Measurements from ENCODE around the gene ETFRF1. TPM values are rescaled to one million over a fixed set of nuclear protein-coding genes. Genes with fewer than 3 reads are reported as not detected.

The ETFRF1 gene
- total RNA-seq, 1 donor from 2014 or later, result 9.2 TPM

DNA sequence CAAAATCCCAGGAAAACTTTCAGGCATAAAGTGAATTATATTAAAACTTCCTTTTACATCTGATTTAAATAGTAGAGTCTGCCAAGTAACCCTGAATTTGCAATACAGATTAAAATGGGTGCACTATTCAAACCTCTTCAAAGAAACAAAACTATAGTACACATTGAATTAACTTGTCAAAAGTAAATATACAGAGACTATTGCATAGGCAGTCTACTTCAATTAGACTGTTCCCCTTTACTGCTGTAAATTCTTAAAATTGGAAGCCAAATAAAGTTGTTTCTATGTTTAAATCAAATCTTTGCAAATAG lies 48.6 kb downstream of the ETFRF1 start:
- peaks cover 6% of the 10 kb centered on the region for H3K36me3 Mint-ChIP-seq (ENCODE audit: low read depth, unreplicated experiment)
- no peaks in the 10 kb centered on the region for H3K27me3 ChIP-seq (ENCODE audit: insufficient read depth, low read length)
- H3K27ac ChIP-seq (ENCODE audit: low read depth, low read length), result no peak overlapping the region
- DNase-seq (ENCODE audit: low read depth), result no peak
- peaks cover 80% of the 10 kb centered on the region for H3K79me2 ChIP-seq (ENCODE audit: insufficient read depth, low read length)
- no peaks in the 10 kb centered on the region for H3K9me3 Mint-ChIP-seq (ENCODE audit: unreplicated experiment)
- TF ChIP-seq, protein P1, sequence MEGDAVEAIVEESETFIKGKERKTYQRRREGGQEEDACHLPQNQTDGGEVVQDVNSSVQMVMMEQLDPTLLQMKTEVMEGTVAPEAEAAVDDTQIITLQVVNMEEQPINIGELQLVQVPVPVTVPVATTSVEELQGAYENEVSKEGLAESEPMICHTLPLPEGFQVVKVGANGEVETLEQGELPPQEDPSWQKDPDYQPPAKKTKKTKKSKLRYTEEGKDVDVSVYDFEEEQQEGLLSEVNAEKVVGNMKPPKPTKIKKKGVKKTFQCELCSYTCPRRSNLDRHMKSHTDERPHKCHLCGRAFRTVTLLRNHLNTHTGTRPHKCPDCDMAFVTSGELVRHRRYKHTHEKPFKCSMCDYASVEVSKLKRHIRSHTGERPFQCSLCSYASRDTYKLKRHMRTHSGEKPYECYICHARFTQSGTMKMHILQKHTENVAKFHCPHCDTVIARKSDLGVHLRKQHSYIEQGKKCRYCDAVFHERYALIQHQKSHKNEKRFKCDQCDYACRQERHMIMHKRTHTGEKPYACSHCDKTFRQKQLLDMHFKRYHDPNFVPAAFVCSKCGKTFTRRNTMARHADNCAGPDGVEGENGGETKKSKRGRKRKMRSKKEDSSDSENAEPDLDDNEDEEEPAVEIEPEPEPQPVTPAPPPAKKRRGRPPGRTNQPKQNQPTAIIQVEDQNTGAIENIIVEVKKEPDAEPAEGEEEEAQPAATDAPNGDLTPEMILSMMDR (IDR thresholded peaks at IDR 0.05; ENCODE audit: insufficient read depth, low read depth, low read length), result no peak
- no peak for TF ChIP-seq EZH2 (IDR thresholded peaks at IDR 0.05; ENCODE audit: insufficient read depth, low read length)
- no peak for FAIRE-seq
- H3K9me3 ChIP-seq (ENCODE audit: insufficient read depth, low read depth, low read length), result no peaks in the 10 kb centered on the region
- H3K4me2 ChIP-seq (ENCODE audit: low read length), result no peak overlapping the region
- H3K36me3 ChIP-seq (ENCODE audit: insufficient read depth, low read length), result peaks cover 10% of the 10 kb centered on the region
- no peak overlapping the region for H3K9ac ChIP-seq (ENCODE audit: low read length)
- no peaks in the 10 kb centered on the region for H3K4me1 ChIP-seq (ENCODE audit: insufficient read depth, low read length)
- H3K27me3 Mint-ChIP-seq (ENCODE audit: low read depth, unreplicated experiment), result no peaks in the 10 kb centered on the region
- H3K4me1 Mint-ChIP-seq (ENCODE audit: low read depth, unreplicated experiment), result peaks cover 4% of the 10 kb centered on the region
- peaks cover 35% of the 10 kb centered on the region for H4K20me1 ChIP-seq (ENCODE audit: insufficient read depth, low read length)
- H3K27ac Mint-ChIP-seq (ENCODE audit: unreplicated experiment), result no peak overlapping the region
- H3K4me3 Mint-ChIP-seq (ENCODE audit: unreplicated experiment), result no peak overlapping the region
- no peak overlapping the region for H3K4me3 ChIP-seq (ENCODE audit: insufficient read depth, low read depth, low read length)
- no peak overlapping the region for H2AFZ ChIP-seq (ENCODE audit: low read depth, low read length)

- H3K27me3 Mint-ChIP-seq (ENCODE audit: low read depth, unreplicated experiment), result no peaks in the 10 kb centered on the region
- FAIRE-seq (no peak), DNase-seq (ENCODE audit: low read depth) (no peak)
- H4K20me1 ChIP-seq (ENCODE audit: insufficient read depth, low read length), result peaks cover 45% of the 10 kb centered on the region
- peaks cover 80% of the 10 kb centered on the region for H3K79me2 ChIP-seq (ENCODE audit: insufficient read depth, low read length)
- no peaks in the 10 kb centered on the region for H3K27me3 ChIP-seq (ENCODE audit: insufficient read depth, low read length)
- H3K9ac ChIP-seq (ENCODE audit: low read length), result no peak overlapping the region
- H3K4me3 ChIP-seq (ENCODE audit: insufficient read depth, low read depth, low read length), result no peak overlapping the region
- no peak for TF ChIP-seq EZH2 (IDR thresholded peaks at IDR 0.05; ENCODE audit: insufficient read depth, low read length)
- TF ChIP-seq, protein P1 (IDR thresholded peaks at IDR 0.05; ENCODE audit: insufficient read depth, low read depth, low read length), result no peak
- H3K36me3 ChIP-seq (ENCODE audit: insufficient read depth, low read length), result peaks cover 10% of the 10 kb centered on the region
- no peak overlapping the region for H3K4me3 Mint-ChIP-seq (ENCODE audit: unreplicated experiment)
- H3K27ac Mint-ChIP-seq (ENCODE audit: unreplicated experiment), result no peak overlapping the region
- peaks cover 7% of the 10 kb centered on the region for H3K4me1 ChIP-seq (ENCODE audit: insufficient read depth, low read length)
- peaks cover 8% of the 10 kb centered on the region for H3K4me1 Mint-ChIP-seq (ENCODE audit: low read depth, unreplicated experiment)
- H3K4me2 ChIP-seq (ENCODE audit: low read length), result no peak overlapping the region
- no peak overlapping the region for H2AFZ ChIP-seq (ENCODE audit: low read depth, low read length)
- H3K27ac ChIP-seq (ENCODE audit: low read depth, low read length), result no peak overlapping the region
- H3K36me3 Mint-ChIP-seq (ENCODE audit: low read depth, unreplicated experiment), result peaks cover 6% of the 10 kb centered on the region
- H3K9me3 ChIP-seq (ENCODE audit: insufficient read depth, low read depth, low read length), result no peaks in the 10 kb centered on the region
- no peaks in the 10 kb centered on the region for H3K9me3 Mint-ChIP-seq (ENCODE audit: unreplicated experiment)
Measured at GRCh38 chr12:25245491-25245890, 50.5 kb downstream of the ETFRF1 start.

GRCh38 chr12:25248137-25248536 lies 53.1 kb downstream of the ETFRF1 start:
- no peak overlapping the region for H3K4me3 Mint-ChIP-seq (ENCODE audit: unreplicated experiment)
- peaks cover 7% of the 10 kb centered on the region for H3K36me3 ChIP-seq (ENCODE audit: insufficient read depth, low read length)
- peaks cover 6% of the 10 kb centered on the region for H3K36me3 Mint-ChIP-seq (ENCODE audit: low read depth, unreplicated experiment)
- H3K27ac Mint-ChIP-seq (ENCODE audit: unreplicated experiment), result no peak overlapping the region
- H3K9ac ChIP-seq (ENCODE audit: low read length), result no peak overlapping the region
- peaks cover 10% of the 10 kb centered on the region for H3K4me1 Mint-ChIP-seq (ENCODE audit: low read depth, unreplicated experiment)
- peaks cover 37% of the 10 kb centered on the region for H4K20me1 ChIP-seq (ENCODE audit: insufficient read depth, low read length)
- TF ChIP-seq EZH2 (IDR thresholded peaks at IDR 0.05; ENCODE audit: insufficient read depth, low read length), result no peak
- TF ChIP-seq, protein P1 (IDR thresholded peaks at IDR 0.05; ENCODE audit: insufficient read depth, low read depth, low read length), result no peak
- FAIRE-seq, result no peak
- no peaks in the 10 kb centered on the region for H3K27me3 Mint-ChIP-seq (ENCODE audit: low read depth, unreplicated experiment)
- H3K9me3 ChIP-seq (ENCODE audit: insufficient read depth, low read depth, low read length), result no peaks in the 10 kb centered on the region
- no peak overlapping the region for H3K4me2 ChIP-seq (ENCODE audit: low read length)
- H3K4me3 ChIP-seq (ENCODE audit: insufficient read depth, low read depth, low read length), result no peak overlapping the region
- H3K79me2 ChIP-seq (ENCODE audit: insufficient read depth, low read length), result peaks cover 69% of the 10 kb centered on the region
- H2AFZ ChIP-seq (ENCODE audit: low read depth, low read length), result no peak overlapping the region
- H3K27ac ChIP-seq (ENCODE audit: low read depth, low read length), result no peak overlapping the region
- peaks cover 7% of the 10 kb centered on the region for H3K4me1 ChIP-seq (ENCODE audit: insufficient read depth, low read length)
- DNase-seq (ENCODE audit: low read depth), result no peak
- H3K9me3 Mint-ChIP-seq (ENCODE audit: unreplicated experiment), result no peaks in the 10 kb centered on the region
- H3K27me3 ChIP-seq (ENCODE audit: insufficient read depth, low read length), result no peaks in the 10 kb centered on the region
